ENCODE measurements around the gene SPINK2. TPM values are rescaled to one million over a fixed set of nuclear protein-coding genes. Genes with fewer than 3 reads are reported as not detected.

SPINK2 gene
- total and polyA plus RNA-seq, 5 experiments from 2014 or later, result 26.8 to 155 (median 67.3) TPM

DNA sequence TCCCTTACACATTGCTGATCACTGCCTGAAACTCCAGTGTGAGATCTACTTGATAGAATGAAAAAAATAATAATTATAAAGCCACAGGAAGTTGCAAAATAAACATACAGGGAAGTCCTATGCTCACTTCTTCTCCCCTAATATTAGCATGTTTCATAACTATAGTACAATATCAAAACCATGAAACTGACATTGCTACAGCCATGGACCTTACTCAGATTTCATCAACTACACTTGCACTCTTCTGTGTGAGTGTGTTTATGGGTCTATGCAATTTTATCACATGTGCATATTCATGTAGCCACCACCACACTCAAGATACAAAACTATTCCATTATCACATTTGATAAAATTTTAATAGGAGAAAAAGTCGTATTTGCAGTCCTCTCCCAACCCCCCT lies 57.3 kb downstream of the SPINK2 start:
- Mint-ChIP-seq H3K27me3 (no peaks in the 10 kb centered on the region), H3K4me3 (no peak overlapping the region), H3K27ac (no peak overlapping the region), H3K9me3 (no peaks in the 10 kb centered on the region), H3K4me1 (peaks cover 7 to 50% (median 16%) of the 10 kb centered on the region in 4 donors), H3K36me3 (no peaks in the 10 kb centered on the region)
- POLR2A ChIA-PET, result no interaction called here
- ATAC-seq (no peak), DNase-seq (no peak)

DNA sequence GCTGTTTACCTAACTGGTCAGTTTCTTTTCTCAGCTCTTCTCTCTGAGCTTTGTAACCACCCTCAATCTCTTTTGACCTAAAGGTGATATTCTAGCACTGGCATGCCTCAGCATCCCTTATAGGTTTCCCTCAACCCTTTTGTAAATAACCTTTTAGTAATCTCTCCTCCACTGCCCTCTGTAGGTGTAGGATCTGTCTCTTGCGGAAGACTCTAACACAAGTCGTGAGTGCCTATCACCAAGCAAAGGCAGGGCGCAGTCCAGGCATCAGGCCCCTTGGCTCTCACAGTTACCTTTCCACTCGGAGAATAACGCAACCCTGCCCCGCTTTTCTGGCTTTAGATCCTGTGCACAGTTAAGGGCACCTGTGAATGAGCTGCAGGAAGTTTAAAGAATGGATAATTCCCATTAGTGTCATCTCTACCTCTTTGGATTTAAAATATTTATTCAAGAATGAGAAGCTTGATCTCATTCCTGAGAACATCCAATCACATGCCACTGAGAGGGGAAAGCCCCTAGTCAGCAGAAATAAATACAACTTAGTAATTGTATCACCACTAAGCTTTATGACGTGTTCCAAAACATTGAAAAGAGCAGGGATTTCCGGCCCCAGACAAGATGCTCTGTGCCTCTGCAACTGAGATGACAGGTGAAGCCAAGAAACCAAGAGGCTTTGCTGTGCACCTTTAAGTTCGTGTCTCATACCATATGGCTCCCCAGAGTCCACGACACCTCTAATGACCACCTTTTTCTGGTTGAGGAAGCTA lies 58.8 kb downstream of the SPINK2 start:
- H3K27ac Mint-ChIP-seq, result peak overlapping the region in 3 of 10 donors; percentile 18 to 48 (median 20)
- DNase-seq (peak in 1 of 10 donors; percentile 8), ATAC-seq (peak in 1 of 2 donors; percentile 50)
- no peaks in the 10 kb centered on the region for H3K27me3 Mint-ChIP-seq
- POLR2A ChIA-PET, result interaction anchor here (0.6 kb wide), 2 partner anchors 65 to 310 kb away, joined by 3 read pairs; no protein-coding TSS in a partner anchor
- H3K4me1 Mint-ChIP-seq, result peaks cover 15 to 61% (median 31%) of the 10 kb centered on the region in 4 donors
- no peaks in the 10 kb centered on the region for H3K9me3 Mint-ChIP-seq
- H3K36me3 Mint-ChIP-seq, result no peaks in the 10 kb centered on the region
- no peak overlapping the region for H3K4me3 Mint-ChIP-seq

DNA sequence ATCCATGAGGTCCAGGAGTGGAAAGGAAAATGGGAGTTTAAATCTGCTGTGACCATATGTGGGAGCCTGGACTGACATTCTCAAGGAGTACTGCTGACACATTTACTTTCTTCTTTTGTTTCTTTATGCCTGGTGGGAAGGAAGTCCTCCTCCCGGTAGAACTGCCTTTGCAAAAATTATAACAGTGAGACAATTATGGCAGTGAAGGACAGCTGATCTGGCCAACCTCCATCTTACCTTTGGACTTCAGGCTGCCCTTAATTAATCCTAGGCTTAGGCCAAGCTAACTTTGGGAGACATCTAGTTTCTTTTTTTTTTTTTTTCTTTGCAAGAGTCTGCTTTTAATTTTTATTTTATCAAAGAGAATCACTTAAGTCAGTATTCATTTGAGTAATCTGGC lies 61.3 kb downstream of the SPINK2 start:
- ATAC-seq (no peak), DNase-seq (no peak)
- Mint-ChIP-seq H3K27ac (peak overlapping the region in 6 of 10 donors; percentile 11 to 90 (median 73)), H3K9me3 (no peaks in the 10 kb centered on the region), H3K27me3 (no peaks in the 10 kb centered on the region), H3K4me1 (peaks cover 25 to 83% (median 51%) of the 10 kb centered on the region in 4 donors), H3K36me3 (no peaks in the 10 kb centered on the region), H3K4me3 (peak overlapping the region in 1 of 10 donors; percentile 0)
- POLR2A ChIA-PET, result interaction anchor here (0.7 kb wide), 2 partner anchors 9 to 80 kb away, joined by 3 to 6 read pairs; no protein-coding TSS in a partner anchor

Other genes starting within 250 kb of the SPINK2 start
- gene HOPX, start 140.4 kb downstream of the SPINK2 start, total RNA-seq, result 1 to 10 TPM; 5.9 to 6.9 TPM
- gene HOPX, start 140.4 kb downstream of the SPINK2 start, polyA plus RNA-seq, result 100 to 1,000 TPM in 1 of 3 donors, 10 to 100 TPM in 1, 1 to 10 TPM in 1; 5.0 to 183 (median 21.4) TPM
- 10 to 100 TPM; 77.6 to 80.4 TPM for gene REST, start 86.2 kb upstream of the SPINK2 start, total RNA-seq
- 100 to 1,000 TPM; 139 to 155 (median 149) TPM for gene REST, start 86.2 kb upstream of the SPINK2 start, polyA plus RNA-seq
- 10 to 100 TPM; 21.5 to 23.8 TPM for gene NOA1, start 155.9 kb upstream of the SPINK2 start, total RNA-seq
- gene NOA1, start 155.9 kb upstream of the SPINK2 start, polyA plus RNA-seq, result 10 to 100 TPM; 17.8 to 24.6 (median 20.6) TPM
- gene POLR2B, start 157.2 kb upstream of the SPINK2 start, total RNA-seq, result 100 to 1,000 TPM; 120 to 138 TPM
- 10 to 100 TPM; 45.5 to 64.5 (median 45.7) TPM for gene POLR2B, start 157.2 kb upstream of the SPINK2 start, polyA plus RNA-seq